HG02970 (cell line): Measurements from ENCODE around the gene ZFAND4.
"Not testable (repeated sequence)": the region's sequence is repeated elsewhere in the genome, so short reads cannot be mapped to it uniquely, and the experiment has no call there.

ENCODE experiments used
- ATAC-seq: cut with Tn5 transposase; IDR thresholded peaks from one replicate; pipeline ENCODE4 v1.9.1; 2021; ENCODE audit warnings: mild to moderate bottlenecking, moderate library complexity, moderate number of reproducible peaks; ENCODE audit not compliant: unreplicated experiment, low FRiP score

Gene ZFAND4

DNA sequence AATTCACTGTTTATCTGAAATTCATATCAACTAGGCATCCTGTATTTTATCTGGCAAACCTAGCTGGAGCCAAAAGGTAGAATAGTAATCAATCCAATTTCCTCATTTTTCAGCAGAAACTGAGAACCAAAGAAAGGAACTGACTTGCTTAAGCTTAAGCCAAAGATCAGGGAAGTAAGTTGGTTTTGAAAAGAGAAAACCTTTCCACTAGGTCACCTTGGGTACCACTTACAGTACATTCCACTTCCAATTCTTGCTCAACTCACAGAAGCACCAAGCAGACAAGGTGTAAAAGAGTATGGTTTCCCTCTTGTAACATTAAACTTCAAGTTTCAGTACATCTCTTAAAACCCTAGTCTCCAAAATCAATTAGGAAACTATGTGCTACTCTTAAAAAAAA is 79.6 kb downstream of the ZFAND4 start:
- no peak for ATAC-seq

DNA sequence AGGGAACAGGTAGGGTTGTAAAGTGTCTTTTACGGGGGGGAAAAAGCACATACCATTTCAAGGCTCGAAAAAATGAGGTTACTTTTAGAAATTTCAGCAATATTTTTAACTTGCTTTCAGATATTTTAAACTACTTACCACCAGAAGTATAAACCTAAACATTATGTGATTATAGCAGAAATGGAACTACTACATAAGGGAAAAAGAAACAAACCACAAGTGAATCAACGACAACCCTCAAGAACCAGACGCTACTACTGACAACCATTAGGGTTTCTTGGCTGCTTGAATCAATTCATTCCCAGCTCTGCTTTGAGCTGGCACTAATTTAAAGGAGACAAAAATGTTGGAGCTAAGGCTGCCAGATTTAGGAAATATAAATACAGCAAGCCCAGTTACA is 80.1 kb downstream of the ZFAND4 start:
- ATAC-seq = no peak

DNA sequence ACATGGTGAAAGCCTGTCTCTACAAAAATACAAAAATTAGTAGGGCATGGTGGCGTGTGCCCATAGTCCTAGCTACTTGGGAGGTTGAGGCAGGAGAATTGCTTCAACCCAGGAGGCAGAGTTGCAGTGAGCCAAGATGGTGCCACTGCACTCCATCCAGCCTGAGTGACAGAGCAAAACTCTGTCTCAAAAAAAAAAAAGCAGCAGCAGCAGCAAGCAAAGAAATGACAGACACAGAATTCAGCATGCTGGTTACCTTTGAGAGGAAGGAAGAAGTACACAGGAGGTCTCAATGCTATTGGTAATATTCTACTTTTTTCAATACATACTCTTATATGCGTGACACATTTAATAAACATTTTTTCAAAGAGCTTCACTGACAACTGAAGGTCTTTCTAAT is 81.3 kb downstream of the ZFAND4 start:
- no peak for ATAC-seq

DNA sequence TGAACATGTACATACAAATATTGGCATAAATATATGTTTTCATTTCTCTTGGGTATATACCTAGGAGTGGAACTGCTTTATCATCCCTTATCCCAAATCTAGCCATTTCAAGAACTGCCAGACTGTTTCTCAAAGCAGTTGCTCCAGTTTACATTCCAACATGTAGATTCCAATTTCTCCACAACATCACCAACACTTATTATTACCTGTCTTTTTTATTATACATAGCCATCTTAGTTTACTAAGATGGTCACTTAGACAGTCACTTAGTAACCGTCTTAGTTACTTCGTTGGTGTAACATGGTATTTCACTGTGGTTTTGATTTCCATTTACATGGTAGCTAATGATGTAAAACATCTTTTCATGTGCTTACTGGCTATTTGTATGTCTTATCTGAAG is 82.7 kb downstream of the ZFAND4 start:
- ATAC-seq = no peak

DNA sequence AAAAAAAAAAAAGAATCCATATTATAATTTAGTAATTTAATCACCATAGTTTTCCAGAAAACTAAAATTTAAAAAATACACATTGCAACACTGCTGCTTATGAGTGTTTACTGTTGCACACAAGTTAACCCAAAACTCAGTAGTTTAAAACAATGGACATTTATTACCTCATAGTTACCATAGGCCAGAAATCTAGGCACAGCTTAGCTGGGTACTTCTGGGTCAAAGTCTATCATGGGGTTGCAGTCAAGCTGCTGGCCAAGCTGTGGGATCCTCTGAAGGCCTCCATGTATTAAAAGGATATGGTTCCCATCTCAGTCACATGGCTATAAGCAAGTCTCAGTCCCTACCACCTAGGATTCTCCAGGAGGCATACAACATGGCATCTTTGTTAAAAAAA is 83.6 kb downstream of the ZFAND4 start:
- ATAC-seq = no peak

DNA sequence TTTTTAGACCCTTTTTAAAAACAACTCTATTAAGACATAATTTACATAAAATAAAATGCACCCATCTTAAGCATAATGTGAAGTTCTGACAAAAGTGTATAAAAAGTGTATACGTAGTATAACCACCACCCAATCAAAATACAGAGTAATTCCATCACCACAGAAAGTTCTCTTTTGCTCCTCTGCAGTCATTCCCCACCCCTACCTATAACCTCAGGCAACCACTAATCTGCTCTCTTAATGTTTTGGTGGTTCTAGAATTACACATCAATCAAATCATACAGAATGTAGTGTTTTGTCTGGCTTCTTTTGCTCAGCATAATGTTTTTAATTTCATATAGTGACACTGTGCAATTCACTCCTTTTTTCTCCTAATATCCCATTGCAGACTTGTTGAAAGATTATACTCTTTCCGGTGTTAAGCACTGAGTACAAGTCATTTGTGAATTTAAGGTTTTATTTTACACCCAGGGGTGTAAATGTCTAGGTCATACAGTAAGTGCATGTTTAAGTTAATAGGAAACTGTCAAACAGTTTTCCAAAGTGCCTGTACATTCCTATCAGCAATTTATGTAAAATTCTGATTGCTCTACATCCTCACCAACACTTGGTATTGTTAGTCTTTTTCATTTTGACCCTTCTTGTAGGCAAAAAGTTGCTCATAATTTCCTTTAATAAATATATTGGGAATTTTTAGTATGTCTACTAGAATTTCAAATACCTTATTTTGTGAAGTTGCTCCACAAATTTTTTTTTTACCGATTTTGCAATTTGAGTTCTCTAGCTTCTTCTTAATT is 86.3 kb downstream of the ZFAND4 start:
- no peak for ATAC-seq

DNA sequence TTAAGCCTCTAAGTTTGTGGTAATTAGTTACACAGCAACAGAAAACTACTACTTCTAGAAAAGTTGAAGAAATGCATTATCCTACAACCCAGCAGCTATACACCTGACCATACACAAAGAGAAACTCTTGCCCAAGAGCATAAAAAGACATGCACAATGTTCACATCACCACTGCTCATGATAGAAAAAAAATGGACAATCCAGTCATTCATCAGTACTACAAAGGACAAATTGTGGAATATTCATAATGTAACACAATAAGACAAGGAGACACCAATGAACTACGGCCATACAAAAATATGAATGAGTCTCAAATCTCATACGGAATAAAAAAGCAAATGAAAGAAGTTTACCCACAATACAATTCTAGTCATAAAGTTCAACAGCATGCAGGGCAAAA is 87.4 kb downstream of the ZFAND4 start:
- ATAC-seq = no peak

DNA sequence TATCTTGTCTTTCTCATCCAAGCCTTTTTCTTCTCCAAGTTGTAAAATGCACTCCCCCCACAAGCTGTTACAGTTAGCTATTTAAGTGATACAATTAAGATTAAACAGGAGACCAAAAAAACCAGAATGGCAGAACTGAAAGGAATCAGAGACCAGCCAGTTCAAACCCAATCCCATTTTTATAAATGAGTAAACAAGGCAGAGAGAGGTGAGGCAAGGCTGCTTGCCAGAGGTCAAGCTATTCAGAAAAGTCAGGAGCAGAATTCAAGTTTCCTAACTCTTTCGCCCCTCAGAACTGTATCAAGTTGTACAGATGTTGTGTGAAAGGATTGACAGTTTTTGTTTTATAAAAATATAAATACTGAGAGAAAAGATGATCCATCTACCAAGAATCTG is 90.2 kb downstream of the ZFAND4 start:
- ATAC-seq = no peak

DNA sequence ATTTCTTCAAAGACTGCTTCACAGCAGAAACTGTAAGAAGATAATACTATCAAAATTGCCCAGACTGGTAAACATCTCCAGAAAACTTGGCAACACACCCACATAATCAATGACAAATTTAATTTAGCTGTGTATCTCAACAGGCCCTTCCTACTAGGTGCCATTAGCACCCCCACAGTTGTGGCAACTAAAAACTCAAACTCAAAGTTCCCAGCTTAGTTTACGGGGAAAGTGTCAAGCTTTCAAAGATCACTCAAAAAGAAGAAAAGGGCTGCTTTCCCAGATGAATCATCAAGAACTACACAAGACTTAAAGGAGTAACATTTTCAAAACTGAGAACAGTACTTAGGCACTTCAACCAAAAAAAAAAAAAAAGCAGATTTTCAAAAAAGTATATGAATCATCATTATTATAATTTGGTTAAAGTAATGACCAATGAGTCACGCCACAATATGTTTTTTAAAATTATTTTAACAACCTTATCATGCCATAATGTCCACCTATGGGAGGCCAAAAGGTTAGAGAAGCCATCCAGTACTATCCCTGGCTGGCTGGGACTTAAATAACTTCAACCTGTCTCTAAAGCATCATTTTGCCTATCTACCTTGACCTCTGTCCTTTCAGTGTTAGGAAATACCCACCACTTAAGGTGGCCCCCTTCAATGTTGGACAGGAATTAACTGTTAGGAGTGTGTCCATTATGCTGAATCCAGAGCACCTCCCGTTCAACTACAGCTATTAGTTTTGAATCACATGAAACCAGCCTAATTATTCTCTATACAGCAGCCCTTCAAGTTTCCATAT is 90.8 kb downstream of the ZFAND4 start:
- no peak for ATAC-seq

DNA sequence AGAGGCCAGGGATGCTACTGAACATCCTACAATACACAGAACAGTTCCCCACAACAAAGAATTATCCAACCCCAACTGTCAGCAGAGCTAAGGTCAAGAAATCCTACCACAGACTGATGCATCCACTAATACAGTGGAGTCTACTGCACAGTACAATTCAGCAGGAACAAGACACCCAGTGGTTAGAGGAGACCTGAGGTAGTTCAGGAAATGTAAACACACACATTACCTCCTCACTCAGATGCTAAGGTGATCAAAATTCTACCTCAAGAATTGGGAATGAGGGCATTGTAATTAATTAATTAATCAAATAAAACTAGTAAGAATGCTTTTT is 91.4 kb downstream of the ZFAND4 start:
- no peak for ATAC-seq

DNA sequence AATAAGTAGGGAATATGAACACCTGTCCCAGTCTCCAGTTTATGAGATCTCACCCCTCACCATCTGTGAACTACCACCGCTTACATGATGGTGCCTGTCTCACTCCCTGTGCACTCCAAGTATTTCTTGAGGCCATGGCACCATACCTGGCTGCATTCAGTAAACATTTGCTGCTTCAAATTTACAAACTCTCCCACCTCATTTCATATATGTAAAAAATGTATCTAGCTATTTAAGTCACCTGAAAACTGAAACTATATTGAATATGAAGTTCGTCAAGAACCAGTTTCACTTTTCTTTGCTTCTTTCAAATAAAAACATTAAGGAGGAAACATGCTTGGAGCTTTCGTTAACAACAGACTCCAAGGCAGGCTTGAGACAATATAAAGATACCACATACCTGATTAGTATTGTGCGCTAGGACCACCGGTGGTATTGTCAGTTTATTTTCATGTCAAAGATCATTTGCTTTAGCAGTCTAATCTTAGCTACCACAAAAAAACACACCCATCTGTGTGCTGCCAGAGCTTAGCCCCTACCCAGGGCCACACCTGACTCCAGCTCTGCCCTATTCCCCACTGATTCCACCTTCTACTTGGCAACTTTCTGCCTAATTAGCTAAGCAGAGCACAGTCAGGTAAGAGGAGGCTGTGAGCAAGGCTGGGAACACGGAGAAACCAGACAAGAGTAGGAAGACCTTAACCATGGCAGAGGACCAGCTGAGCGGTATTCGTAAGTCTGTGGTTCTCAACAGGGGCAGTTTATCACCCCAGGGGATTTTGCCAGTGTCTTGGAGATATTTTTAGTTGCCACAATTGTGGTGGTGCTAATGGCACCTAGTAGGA is 92.0 kb downstream of the ZFAND4 start:
- no peak for ATAC-seq

DNA sequence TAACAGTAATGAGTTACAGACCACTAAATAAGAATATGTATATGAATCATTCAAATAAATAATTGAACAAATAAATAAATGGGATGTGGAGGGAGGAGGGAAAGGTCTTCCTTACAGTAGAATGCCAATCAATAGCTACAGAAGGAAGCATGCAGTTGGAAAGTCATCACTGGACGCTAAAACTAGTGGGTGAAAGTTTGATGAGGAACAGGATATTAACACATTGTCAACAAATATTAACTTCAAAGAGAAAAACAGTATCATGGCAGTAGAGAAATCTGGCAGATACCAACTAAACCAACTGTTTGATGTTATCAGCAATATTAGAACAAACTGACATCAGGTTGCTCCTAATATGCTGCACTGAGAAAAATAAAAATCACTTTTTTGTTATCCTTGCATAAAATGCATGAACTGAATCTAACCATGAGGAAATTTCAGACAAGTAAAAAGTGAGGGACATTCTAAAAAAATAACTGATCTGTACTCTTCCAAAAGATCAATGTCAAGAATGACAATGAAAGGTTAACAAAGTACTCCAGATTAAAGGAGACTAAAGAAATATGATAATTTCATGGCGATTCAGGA is 94.1 kb downstream of the ZFAND4 start:
- ATAC-seq = no peak

DNA sequence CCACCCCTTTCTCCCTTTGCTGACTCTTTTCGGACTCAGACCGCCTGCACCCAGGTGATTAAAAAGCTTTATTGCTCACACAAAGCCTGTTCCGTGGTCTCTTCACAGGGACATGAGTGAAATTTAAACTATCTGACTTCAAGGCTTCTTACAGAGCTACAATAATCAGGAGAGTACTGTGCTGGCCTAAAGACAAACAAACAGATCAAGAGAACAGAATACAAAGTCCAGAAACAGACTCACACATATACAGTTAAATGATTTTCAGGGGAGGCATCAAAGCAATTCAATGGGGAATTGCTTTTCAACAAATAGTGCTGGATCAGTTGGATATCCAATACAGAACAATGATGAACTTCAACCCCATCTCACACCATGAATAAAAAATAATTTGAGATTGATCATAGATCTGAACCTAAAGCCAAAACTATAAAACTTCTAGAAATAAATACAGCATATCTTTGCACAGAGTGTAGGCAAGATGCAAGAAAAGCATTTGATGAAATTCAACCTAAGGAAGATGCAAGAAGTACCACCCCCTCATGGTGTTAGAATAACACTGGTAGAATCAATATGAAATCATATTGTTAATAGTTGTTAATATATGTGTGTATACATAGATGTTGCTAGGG is 96.5 kb downstream of the ZFAND4 start:
- no peak for ATAC-seq

DNA sequence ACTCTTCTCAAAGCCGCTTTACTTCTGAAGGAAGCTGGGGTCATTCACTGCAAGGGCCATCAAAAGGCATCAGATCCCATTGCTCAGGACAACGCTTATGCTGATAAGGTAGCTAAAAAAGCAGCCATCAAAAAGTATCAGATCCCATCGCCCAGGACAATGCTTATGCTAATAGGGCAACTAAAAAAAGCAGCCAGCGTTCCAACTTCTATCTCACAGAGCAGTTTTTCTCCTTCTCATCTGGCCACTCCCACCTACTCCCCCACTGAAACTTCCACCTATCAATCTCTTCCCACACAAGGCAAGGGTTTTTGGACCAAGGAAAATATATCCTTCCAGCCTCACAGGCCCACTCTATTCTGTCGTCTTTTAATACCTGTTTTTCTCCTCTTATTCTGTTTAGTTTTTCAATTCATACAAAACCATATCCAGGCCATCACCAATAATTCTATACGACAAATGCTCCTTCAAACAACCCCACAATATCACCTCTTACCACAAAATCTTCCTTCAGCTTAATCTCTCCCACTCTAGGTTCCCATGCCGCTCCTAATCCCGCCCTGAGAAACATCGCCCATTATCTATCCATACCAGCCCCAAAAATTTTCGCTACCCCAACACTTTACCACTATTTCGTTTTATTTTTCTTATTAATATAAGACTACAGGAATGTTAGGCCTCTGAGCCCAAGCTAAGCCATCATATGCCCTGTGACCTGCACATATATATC is 97.4 kb downstream of the ZFAND4 start:
- not testable (repeated sequence) for ATAC-seq

DNA sequence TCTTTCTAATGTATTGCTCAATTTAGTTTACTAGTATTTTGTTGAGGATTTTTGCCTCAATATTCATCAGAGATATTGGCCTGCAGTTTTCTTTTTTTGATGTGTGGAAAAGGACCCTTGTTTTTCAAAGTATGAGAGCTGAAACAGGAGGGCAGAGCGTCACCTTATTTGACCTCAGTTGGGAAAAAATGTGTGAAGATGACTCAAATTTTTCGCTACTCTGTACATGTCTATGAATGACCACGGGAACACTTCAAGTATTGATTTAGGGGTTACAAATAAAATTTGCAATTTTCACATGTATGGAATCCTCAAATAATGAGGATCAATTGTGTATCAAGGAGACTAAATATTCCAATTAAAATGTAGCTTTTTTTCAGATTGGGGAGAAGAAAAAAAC is 103.1 kb downstream of the ZFAND4 start:
- no peak for ATAC-seq

DNA sequence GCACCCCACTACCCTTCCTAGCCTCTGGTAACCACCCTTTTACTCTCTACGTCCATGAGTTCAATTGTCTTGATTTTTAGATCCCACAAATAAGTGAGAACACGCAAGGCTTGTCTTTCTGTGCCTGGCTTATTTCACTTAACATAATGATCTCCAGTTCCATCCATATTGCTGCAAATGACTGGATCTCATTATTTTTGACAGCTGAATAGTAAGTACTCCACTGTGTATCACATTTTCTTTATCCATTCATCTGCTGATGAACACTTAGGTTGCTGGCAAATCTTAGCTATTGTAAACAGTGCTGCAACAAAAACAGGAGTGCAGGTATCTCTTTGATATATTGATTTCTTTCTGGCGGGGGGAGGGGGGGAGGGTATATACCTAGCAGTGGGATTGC is 106.2 kb downstream of the ZFAND4 start:
- ATAC-seq = no peak
